ENCODE results near the gene TARS3.

The TARS3 gene

DNA sequence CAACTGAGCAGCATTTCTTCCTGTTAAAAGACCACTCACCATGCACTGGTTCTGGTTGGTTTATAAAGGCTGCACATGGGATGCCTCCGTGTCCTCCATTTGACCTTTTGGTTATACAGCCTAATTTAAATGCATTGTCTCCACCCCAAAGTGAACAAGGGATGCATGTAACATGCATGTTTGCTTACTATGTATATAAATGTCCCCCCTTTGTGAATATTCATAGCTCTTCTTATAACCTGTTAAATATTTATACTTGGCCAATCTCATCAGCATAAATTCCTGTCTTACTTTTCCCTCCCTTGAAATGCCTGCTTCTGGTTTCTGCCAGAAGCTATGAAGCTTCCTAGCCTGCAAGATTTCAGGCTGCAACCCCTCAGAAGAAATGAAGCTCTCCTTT, 27.4 kb downstream of the TARS3 start:
- Histone ChIP-seq H3K79me2 (ENCODE audit: insufficient read depth, low read length) (no peaks in the 10 kb centered on the region), H4K20me1 (ENCODE audit: insufficient read depth, low read length, poor library complexity, severe bottlenecking) (no peaks in the 10 kb centered on the region), H3K4me1 (ENCODE audit: insufficient read depth, low read length, poor library complexity, severe bottlenecking) (peaks cover 17% of the 10 kb centered on the region), H3K4me2 (ENCODE audit: low read depth, low read length, poor library complexity, severe bottlenecking) (no peak overlapping the region), H3K27me3 (ENCODE audit: insufficient read depth, low read length, poor library complexity, severe bottlenecking) (no peaks in the 10 kb centered on the region), H3K4me3 (ENCODE audit: low read length, poor library complexity, severe bottlenecking) (no peak overlapping the region), H3K36me3 (ENCODE audit: insufficient read depth, low read length) (peaks cover 14% of the 10 kb centered on the region; the same call in 1 of the 2 replicates), H3K9me3 (ENCODE audit: insufficient read depth, low read depth, low read length) (no peaks in the 10 kb centered on the region), H3F3A (ENCODE audit: low read depth) (no peaks in the 10 kb centered on the region), H3K9me2 (replicated peaks; ENCODE audit: low read depth, low read length) (no peaks in the 10 kb centered on the region), H2AFZ (ENCODE audit: low read length) (no peak overlapping the region), H3K9ac (ENCODE audit: low read depth, low read length, poor library complexity, severe bottlenecking) (no peak overlapping the region)
- no peak for TF ChIP-seq EZH2phosphoT487 (IDR thresholded peaks at IDR 0.05; ENCODE audit: borderline replicate concordance)
- TF ChIP-seq, protein P1, sequence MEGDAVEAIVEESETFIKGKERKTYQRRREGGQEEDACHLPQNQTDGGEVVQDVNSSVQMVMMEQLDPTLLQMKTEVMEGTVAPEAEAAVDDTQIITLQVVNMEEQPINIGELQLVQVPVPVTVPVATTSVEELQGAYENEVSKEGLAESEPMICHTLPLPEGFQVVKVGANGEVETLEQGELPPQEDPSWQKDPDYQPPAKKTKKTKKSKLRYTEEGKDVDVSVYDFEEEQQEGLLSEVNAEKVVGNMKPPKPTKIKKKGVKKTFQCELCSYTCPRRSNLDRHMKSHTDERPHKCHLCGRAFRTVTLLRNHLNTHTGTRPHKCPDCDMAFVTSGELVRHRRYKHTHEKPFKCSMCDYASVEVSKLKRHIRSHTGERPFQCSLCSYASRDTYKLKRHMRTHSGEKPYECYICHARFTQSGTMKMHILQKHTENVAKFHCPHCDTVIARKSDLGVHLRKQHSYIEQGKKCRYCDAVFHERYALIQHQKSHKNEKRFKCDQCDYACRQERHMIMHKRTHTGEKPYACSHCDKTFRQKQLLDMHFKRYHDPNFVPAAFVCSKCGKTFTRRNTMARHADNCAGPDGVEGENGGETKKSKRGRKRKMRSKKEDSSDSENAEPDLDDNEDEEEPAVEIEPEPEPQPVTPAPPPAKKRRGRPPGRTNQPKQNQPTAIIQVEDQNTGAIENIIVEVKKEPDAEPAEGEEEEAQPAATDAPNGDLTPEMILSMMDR (conservative IDR thresholded peaks at IDR 0.05; ENCODE audit: low read length), result no peak

DNA sequence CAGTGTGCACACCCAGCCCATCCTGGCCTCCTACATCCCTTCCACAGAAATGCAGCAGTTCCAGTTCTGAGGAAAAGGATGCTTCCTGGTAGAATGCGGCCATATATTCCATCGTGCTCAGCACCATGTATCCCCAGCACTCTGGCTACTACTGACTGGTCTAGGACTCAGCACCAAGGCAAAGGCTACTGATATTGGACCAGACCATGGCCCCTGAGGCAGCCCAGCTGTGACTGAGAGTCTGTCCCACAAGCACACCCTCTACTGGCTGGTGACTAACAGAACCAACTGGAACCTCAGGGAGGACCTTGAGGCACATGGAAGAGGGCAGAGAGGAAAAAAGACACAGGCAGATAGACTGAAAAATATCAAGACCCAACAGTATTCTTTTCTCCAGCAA, 30.0 kb downstream of the TARS3 start:
- Histone ChIP-seq H3K9me3 (ENCODE audit: insufficient read depth, low read depth, low read length) (no peaks in the 10 kb centered on the region), H3K4me1 (ENCODE audit: insufficient read depth, low read length, poor library complexity, severe bottlenecking) (peaks cover 17% of the 10 kb centered on the region), H2AFZ (ENCODE audit: low read length) (no peak overlapping the region), H3K36me3 (ENCODE audit: insufficient read depth, low read length) (peaks cover 1% of the 10 kb centered on the region; the same call in 1 of the 2 replicates), H3K4me3 (ENCODE audit: low read length, poor library complexity, severe bottlenecking) (no peak overlapping the region), H3K4me2 (ENCODE audit: low read depth, low read length, poor library complexity, severe bottlenecking) (no peak overlapping the region), H4K20me1 (ENCODE audit: insufficient read depth, low read length, poor library complexity, severe bottlenecking) (no peaks in the 10 kb centered on the region), H3K9ac (ENCODE audit: low read depth, low read length, poor library complexity, severe bottlenecking) (no peak overlapping the region), H3K9me2 (replicated peaks; ENCODE audit: low read depth, low read length) (no peaks in the 10 kb centered on the region), H3F3A (ENCODE audit: low read depth) (no peaks in the 10 kb centered on the region), H3K27me3 (ENCODE audit: insufficient read depth, low read length, poor library complexity, severe bottlenecking) (no peaks in the 10 kb centered on the region), H3K79me2 (ENCODE audit: insufficient read depth, low read length) (no peaks in the 10 kb centered on the region)
- TF ChIP-seq, protein P1 (conservative IDR thresholded peaks at IDR 0.05; ENCODE audit: low read length), result no peak; the same call in 1 of the 2 replicates
- TF ChIP-seq EZH2phosphoT487 (IDR thresholded peaks at IDR 0.05; ENCODE audit: borderline replicate concordance), result no peak

DNA sequence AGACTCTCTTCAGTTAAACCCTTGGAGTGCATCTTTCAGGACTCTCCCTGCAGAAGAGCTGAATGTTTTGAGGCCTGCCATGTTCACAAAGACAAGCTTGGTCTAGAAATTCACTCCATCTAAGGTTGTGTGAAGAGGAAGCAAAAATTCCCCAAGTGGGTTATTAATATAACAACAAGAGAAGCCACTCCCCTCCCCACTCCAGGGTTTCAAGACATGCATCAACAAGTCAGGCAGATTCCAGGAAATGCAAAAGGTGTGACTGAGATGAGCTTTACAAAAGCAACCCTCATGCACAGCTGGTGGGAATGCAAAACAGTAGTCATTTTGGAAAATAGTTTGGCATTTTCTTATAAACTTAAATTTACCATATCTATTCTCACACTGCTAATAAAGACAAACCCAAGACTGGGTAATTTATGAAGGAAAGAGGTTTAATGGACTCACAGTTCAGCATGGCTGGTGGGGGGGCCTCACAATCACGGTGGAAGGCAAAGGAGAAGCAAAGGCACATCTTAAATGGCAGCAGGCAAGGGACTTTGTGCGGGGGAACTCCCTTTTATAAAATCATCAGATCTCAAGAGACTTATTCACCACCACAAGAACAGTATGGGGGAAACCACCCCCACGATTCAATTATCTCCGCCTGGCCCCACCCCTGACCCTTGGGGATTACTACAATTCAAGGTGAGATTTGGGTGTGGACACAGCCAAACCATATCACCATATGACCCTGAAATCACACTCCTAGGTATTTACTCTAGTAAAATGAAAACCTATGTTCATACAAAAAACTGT, 31.3 kb downstream of the TARS3 start:
- no peak overlapping the region for H3K4me2 ChIP-seq (ENCODE audit: low read depth, low read length, poor library complexity, severe bottlenecking)
- TF ChIP-seq, protein P1 (conservative IDR thresholded peaks at IDR 0.05; ENCODE audit: low read length), result no peak
- no peak for TF ChIP-seq EZH2phosphoT487 (IDR thresholded peaks at IDR 0.05; ENCODE audit: borderline replicate concordance)
- no peaks in the 10 kb centered on the region for H3K27me3 ChIP-seq (ENCODE audit: insufficient read depth, low read length, poor library complexity, severe bottlenecking)

More for the DNA sequence above, 31.3 kb downstream of the TARS3 start:
- H3K4me3 ChIP-seq (ENCODE audit: low read length, poor library complexity, severe bottlenecking), result no peak overlapping the region
- no peaks in the 10 kb centered on the region for H3K36me3 ChIP-seq (ENCODE audit: insufficient read depth, low read length)
- H3K79me2 ChIP-seq (ENCODE audit: insufficient read depth, low read length), result no peaks in the 10 kb centered on the region
- H3K4me1 ChIP-seq (ENCODE audit: insufficient read depth, low read length, poor library complexity, severe bottlenecking), result peaks cover 17% of the 10 kb centered on the region
- no peaks in the 10 kb centered on the region for H3K9me2 ChIP-seq (replicated peaks; ENCODE audit: low read depth, low read length)
- H3F3A ChIP-seq (ENCODE audit: low read depth), result no peaks in the 10 kb centered on the region
- no peak overlapping the region for H2AFZ ChIP-seq (ENCODE audit: low read length)
- no peaks in the 10 kb centered on the region for H4K20me1 ChIP-seq (ENCODE audit: insufficient read depth, low read length, poor library complexity, severe bottlenecking)
- H3K9ac ChIP-seq (ENCODE audit: low read depth, low read length, poor library complexity, severe bottlenecking), result no peak overlapping the region
- no peaks in the 10 kb centered on the region for H3K9me3 ChIP-seq (ENCODE audit: insufficient read depth, low read depth, low read length)
